Muscle layer of colon (tissue), 2 donors: Measurements from ENCODE around the gene TBC1D3K.
"Not testable (repeated sequence)": the region's sequence is repeated elsewhere in the genome, so short reads cannot be mapped to it uniquely, and the experiment has no call there.

ENCODE experiments used
- H3K27ac ChIP-seq: one replicate; pipeline ENCODE4 v1.7.0; 2013; ENCODE audit warnings: low read depth, mild to moderate bottlenecking, low read length, moderate library complexity
- H3K27me3 ChIP-seq, 2 donors: one replicate each; pipeline ENCODE4 v1.7.0; 2013; ENCODE audit warnings: low read length in 2 of 2, mild to moderate bottlenecking in 2 of 2; ENCODE audit not compliant: insufficient read depth in 2 of 2, control insufficient read depth in 1 of 2
- H3K36me3 ChIP-seq: one replicate; pipeline ENCODE4 v1.7.0; 2013; ENCODE audit warnings: mild to moderate bottlenecking, low read length; ENCODE audit not compliant: insufficient read depth
- H3K4me1 ChIP-seq: one replicate; pipeline ENCODE4 v1.7.0; 2013; ENCODE audit warnings: mild to moderate bottlenecking, low read length; ENCODE audit not compliant: insufficient read depth
- H3K4me3 ChIP-seq, 2 donors: one replicate each; pipeline ENCODE4 v1.7.0; 2013; ENCODE audit warnings: low read length in 2 of 2, low read depth in 1 of 2, mild to moderate bottlenecking in 1 of 2, moderate library complexity in 1 of 2
- H3K9ac ChIP-seq: one replicate; pipeline ENCODE4 v1.7.0; 2013; ENCODE audit warnings: low read length
- H3K9me3 ChIP-seq: one replicate; pipeline ENCODE4 v1.7.0; 2013; ENCODE audit warnings: mild to moderate bottlenecking, low read length
- donor health status: abdominal sarcoma.
- donor health status: Adenocarcinoma of cecum.

TBC1D3K gene

DNA sequence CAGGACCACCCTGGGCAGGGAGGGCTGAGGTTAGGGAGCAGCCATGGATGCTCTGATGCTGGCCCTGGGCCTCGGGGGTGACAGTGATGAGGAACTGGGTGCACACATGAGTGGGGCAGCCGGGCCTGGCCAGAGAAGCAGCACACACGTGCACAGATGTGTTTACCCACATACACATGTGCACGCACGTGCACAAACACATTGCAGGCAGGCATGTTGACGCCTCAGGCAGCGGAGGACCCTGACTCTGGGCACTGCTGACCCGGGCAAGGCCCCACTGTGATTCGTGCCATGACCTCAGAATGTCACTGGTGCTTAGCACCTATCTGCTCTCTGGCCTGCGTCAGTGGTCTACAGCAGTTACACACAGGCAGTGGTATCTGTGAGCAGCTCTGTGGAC, at the start of gene TBC1D3K:
TSS of gene TBC1D3K (plus strand) at position 301 of the 400 bp plus-strand sequence. CDS start 1,585 bp downstream, outside the sequence.
- not testable (repeated sequence) for H3K27ac ChIP-seq, H3K36me3 ChIP-seq, H3K4me1 ChIP-seq, H3K9me3 ChIP-seq, H3K4me3 ChIP-seq, H3K9ac ChIP-seq, H3K27me3 ChIP-seq

DNA sequence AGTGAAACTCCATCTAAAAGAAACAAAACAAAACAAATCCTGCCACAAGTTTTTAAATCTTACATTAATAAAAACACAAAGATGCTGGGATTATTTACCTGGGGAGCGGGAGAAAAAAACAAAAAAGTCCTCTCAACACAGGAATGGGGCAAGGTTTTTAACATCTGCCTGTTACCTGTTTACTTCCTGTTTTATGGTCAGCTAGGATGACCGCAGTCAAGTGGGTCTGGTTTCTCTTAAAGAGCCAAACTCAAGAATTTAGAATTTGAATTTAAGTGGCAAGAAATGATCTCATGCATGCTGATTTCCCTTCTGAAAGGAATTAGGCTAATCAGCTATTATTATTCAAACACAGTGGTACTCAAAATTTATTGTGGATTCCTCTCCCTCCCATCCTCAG, 39.7 kb upstream of the TBC1D3K start:
- H3K36me3 ChIP-seq = no peaks in the 10 kb centered on the region
- H3K27ac ChIP-seq = no peak overlapping the region
- H3K4me3 ChIP-seq = no peak overlapping the region
- H3K9me3 ChIP-seq = no peaks in the 10 kb centered on the region
- H3K9ac ChIP-seq = no peak overlapping the region
- H3K4me1 ChIP-seq = no peaks in the 10 kb centered on the region
- no peaks in the 10 kb centered on the region for H3K27me3 ChIP-seq

DNA sequence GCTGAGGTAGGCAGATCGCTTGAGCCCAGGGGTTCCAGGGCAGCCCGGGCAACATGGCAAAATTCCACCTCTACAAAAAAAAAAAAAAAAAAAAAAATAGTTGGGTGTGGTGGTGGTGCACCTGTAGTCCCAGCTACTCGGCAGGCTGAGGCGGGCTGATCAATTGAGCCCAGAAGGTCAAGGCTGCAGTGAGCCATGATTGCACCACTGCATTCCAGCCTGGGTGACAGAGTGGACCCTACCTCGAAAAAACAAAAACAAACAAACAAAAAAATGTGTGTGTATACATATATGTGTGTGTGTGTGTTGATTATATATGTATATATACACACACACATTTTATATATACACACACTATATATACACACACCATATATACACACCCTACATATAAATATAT, 39.1 kb upstream of the TBC1D3K start:
- H3K9ac ChIP-seq = no peak overlapping the region
- no peaks in the 10 kb centered on the region for H3K27me3 ChIP-seq
- H3K9me3 ChIP-seq = no peaks in the 10 kb centered on the region
- H3K4me3 ChIP-seq = no peak overlapping the region
- no peak overlapping the region for H3K27ac ChIP-seq
- H3K36me3 ChIP-seq = no peaks in the 10 kb centered on the region
- no peaks in the 10 kb centered on the region for H3K4me1 ChIP-seq

DNA sequence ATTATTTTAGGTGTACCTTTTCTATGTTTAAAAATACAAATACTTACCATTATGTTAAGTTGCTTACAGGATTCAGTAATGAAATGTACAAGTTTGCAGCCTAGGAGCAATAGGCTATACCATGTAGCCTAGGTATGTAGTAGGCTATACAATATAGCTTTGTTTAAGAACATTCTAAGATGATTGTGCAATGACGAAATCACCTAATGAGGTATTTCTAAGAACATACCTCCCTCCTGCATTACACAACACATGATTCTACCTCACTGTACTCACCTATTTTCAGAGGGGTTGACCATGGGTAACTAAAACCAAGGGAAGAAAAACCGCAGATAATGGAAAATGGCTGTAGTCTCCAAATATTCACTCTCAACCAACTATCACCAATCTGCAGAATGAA, 35.3 kb upstream of the TBC1D3K start:
- Histone ChIP-seq H3K27me3 (no peaks in the 10 kb centered on the region), H3K4me1 (no peaks in the 10 kb centered on the region), H3K4me3 (no peak overlapping the region), H3K9me3 (no peaks in the 10 kb centered on the region), H3K36me3 (no peaks in the 10 kb centered on the region), H3K27ac (no peak overlapping the region), H3K9ac (no peak overlapping the region)

DNA sequence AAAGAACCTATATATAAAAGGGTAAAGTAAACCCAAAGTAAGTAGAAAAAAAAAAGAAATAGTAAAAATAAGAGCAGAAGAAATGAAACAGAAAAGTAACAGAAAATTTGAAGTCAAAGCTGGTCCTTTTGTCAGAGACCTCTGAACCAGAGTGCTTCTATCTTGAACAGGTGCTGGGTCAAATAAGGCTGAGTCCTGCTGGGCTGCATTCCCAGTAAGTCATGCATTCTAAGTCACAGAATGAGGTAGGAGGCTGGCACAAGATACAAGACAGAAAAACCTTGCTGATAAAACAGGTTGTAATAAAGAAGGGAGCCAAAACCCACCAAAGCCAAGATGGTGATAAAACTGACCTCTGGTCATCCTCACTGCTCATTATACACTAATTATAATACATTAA, 27.3 kb upstream of the TBC1D3K start:
- H3K9ac ChIP-seq, H3K27ac ChIP-seq, H3K36me3 ChIP-seq, H3K4me3 ChIP-seq, H3K27me3 ChIP-seq, H3K9me3 ChIP-seq, H3K4me1 ChIP-seq: not testable (repeated sequence)
